Mucosa of descending colon (tissue), 3 donors: ENCODE results near the gene DLL3. TPM values are rescaled to one million over a fixed set of nuclear protein-coding genes. Genes with fewer than 3 reads are reported as not detected.
A peak's percentile ranks its signal among the peaks of the same experiment; 100 is the strongest.
"Not testable (repeated sequence)": the region's sequence is repeated elsewhere in the genome, so short reads cannot be mapped to it uniquely, and the experiment has no call there.

ENCODE experiments used
- ATAC-seq: fragments of 200-7000 bp; cut with Tn5 transposase; one replicate; pipeline ENCODE4 v1.9.1; 2020; ENCODE audit warnings: mild to moderate bottlenecking, moderate library complexity
- DNase-seq, 3 donors: peaks; one replicate each; pipeline ENCODE4 v3.0.0-alpha.2; 2020
- H3K36me3 ChIP-seq: fragments of 200-600 bp; one replicate; pipeline ENCODE4 v1.8.0; 2021; ENCODE audit warnings: low read depth, mild to moderate bottlenecking
- H3K4me1 ChIP-seq: fragments of 200-600 bp; one replicate; pipeline ENCODE4 v1.8.0; 2021; ENCODE audit warnings: low read depth, mild to moderate bottlenecking
- H3K4me3 ChIP-seq: fragments of 200-600 bp; one replicate; pipeline ENCODE4 v1.8.0; 2021; ENCODE audit warnings: mild to moderate bottlenecking
- H3K9me3 ChIP-seq: fragments of 200-600 bp; one replicate; pipeline ENCODE4 v1.8.0; 2021; ENCODE audit warnings: mild to moderate bottlenecking
- CTCF ChIP-seq: fragments of 200-600 bp; IDR thresholded peaks from one replicate; pipeline ENCODE4 v1.8.0; 2022; ENCODE audit warnings: antibody characterized with exemption, mild to moderate bottlenecking
- intact Hi-C, 2 donors: fragments of 100-400 bp; cut with DNase I in 1 of 2; cut with micrococcal nuclease in 1 of 2; formaldehyde crosslinking; loops; one replicate each; pipeline versions ENCODE4 v1.11.0 to v1.11.1; 2022; cut with DNase I, micrococcal nuclease
- total RNA-seq, 3 donors: library from RNA; stranded (reverse); fragmentation: NEBNext Ultra II Directional in 2 of 3; extraction: Animal tissue kit (Norgen Biotek cat#: 25700) in 2 of 3; gene quantifications; one replicate each; pipeline versions ENCODE4 v1.2.1 to v1.2.4, GENCODE V29; 2021 to 2023
- donor health status: DM: no; HTN: no; CAD: no; lungs with moderate emphysema.
- donor health status: DM: no; HTN: no; CAD: no.
- donor health status: DM: no; HTN: yes; CAD: no.

The DLL3 gene
- total RNA-seq, 3 donors from 2014 or later = not detected

- intact Hi-C loops = no loop called here
- DNase-seq (no peak), ATAC-seq (peak; percentile 5)
These were observed 25.9 kb upstream of the DLL3 start for GRCh38 chr19:39472746-39473442.

GRCh38 chr19:39473443-39473960 is 25.2 kb upstream of the DLL3 start:
- TF ChIP-seq CTCF = no peak
- H3K4me3 ChIP-seq = no peak overlapping the region

More at GRCh38 chr19:39472746-39473442, 25.9 kb upstream of the DLL3 start:
- TF ChIP-seq CTCF = no peak
- no peaks in the 10 kb centered on the region for H3K9me3 ChIP-seq
- no peaks in the 10 kb centered on the region for H3K4me1 ChIP-seq
- H3K36me3 ChIP-seq = peaks cover 14% of the 10 kb centered on the region
- no peak overlapping the region for H3K4me3 ChIP-seq

GRCh38 chr19:39474139-39474620 is 24.6 kb upstream of the DLL3 start:
- Histone ChIP-seq H3K4me1 (no peaks in the 10 kb centered on the region), H3K9me3 (no peaks in the 10 kb centered on the region), H3K4me3 (no peak overlapping the region), H3K36me3 (peaks cover 7% of the 10 kb centered on the region)
- ATAC-seq (peak; percentile 68), DNase-seq (peak in 2 of 3 donors; percentile 66 to 71)
- peak; percentile 60 for TF ChIP-seq CTCF
- intact Hi-C loops = no loop called here

More at GRCh38 chr19:39473443-39473960, 25.2 kb upstream of the DLL3 start:
- Histone ChIP-seq H3K36me3 (peaks cover 14% of the 10 kb centered on the region), H3K4me1 (no peaks in the 10 kb centered on the region), H3K9me3 (no peaks in the 10 kb centered on the region)
- ATAC-seq (no peak), DNase-seq (no peak)
- intact Hi-C loops = no loop called here

GRCh38 chr19:39475748-39476147 is 23.0 kb upstream of the DLL3 start:
- H3K4me1 ChIP-seq = no peaks in the 10 kb centered on the region
- ATAC-seq = no peak
- no peak for TF ChIP-seq CTCF
- no peaks in the 10 kb centered on the region for H3K36me3 ChIP-seq
- intact Hi-C loops = no loop called here
- H3K4me3 ChIP-seq = no peak overlapping the region
- DNase-seq = no peak
- no peaks in the 10 kb centered on the region for H3K9me3 ChIP-seq

GRCh38 chr19:39479319-39479801 is 19.4 kb upstream of the DLL3 start:
- ATAC-seq, H3K36me3 ChIP-seq, H3K4me3 ChIP-seq, intact Hi-C loops, DNase-seq, H3K9me3 ChIP-seq: not testable (repeated sequence)
- H3K4me1 ChIP-seq = peaks cover 10% of the 10 kb centered on the region

- Histone ChIP-seq H3K36me3 (no peaks in the 10 kb centered on the region), H3K4me3 (no peak overlapping the region), H3K4me1 (peaks cover 10% of the 10 kb centered on the region), H3K9me3 (no peaks in the 10 kb centered on the region)
- no peak for TF ChIP-seq CTCF
- intact Hi-C loops = no loop called here
- DNase-seq (no peak), ATAC-seq (no peak)
These were observed 18.8 kb upstream of the DLL3 start for GRCh38 chr19:39479916-39480315.
